ENCODE measurements around the gene PAPSS1. TPM values are rescaled to one million over a fixed set of nuclear protein-coding genes. Genes with fewer than 3 reads are reported as not detected.

Gene PAPSS1
- total RNA-seq, 4 donors from 2014 or later: 40.4 to 80.8 (median 49.5) TPM

- H3K4me3 ChIP-seq: no peak overlapping the region
- H3K36me3 ChIP-seq: no peaks in the 10 kb centered on the region
- TF ChIP-seq, protein P1, sequence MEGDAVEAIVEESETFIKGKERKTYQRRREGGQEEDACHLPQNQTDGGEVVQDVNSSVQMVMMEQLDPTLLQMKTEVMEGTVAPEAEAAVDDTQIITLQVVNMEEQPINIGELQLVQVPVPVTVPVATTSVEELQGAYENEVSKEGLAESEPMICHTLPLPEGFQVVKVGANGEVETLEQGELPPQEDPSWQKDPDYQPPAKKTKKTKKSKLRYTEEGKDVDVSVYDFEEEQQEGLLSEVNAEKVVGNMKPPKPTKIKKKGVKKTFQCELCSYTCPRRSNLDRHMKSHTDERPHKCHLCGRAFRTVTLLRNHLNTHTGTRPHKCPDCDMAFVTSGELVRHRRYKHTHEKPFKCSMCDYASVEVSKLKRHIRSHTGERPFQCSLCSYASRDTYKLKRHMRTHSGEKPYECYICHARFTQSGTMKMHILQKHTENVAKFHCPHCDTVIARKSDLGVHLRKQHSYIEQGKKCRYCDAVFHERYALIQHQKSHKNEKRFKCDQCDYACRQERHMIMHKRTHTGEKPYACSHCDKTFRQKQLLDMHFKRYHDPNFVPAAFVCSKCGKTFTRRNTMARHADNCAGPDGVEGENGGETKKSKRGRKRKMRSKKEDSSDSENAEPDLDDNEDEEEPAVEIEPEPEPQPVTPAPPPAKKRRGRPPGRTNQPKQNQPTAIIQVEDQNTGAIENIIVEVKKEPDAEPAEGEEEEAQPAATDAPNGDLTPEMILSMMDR (IDR thresholded peaks at IDR 0.05): no peak
- TF ChIP-seq POLR2A (IDR thresholded peaks at IDR 0.05): no peak
- TF ChIP-seq EP300 (IDR thresholded peaks at IDR 0.05): no peak
- H3K27ac ChIP-seq: no peak overlapping the region
- H3K9me3 ChIP-seq: peaks cover 0 to 22% (median 8%) of the 10 kb centered on the region in 4 donors
- DNase-seq (ENCODE audit: low spot score in 2 of 2): no peak
- no peaks in the 10 kb centered on the region for H3K27me3 ChIP-seq
- H3K4me1 ChIP-seq: no peaks in the 10 kb centered on the region
- 34% methylated on average over 5 of the region's 5 CpGs for WGBS, 2 donors
Measured at GRCh38 chr4:107564326-107564725, 155.7 kb downstream of the PAPSS1 start.

Other genes starting within 250 kb of the PAPSS1 start
- gene SGMS2, start 104.7 kb upstream of the PAPSS1 start, total RNA-seq: 100 to 1,000 TPM in 2 of 4 donors, 10 to 100 TPM in 2; 76.6 to 179 (median 127) TPM
- gene CYP2U1, start 211.3 kb upstream of the PAPSS1 start, total RNA-seq: 10 to 100 TPM; 24.0 to 50.3 (median 32.9) TPM

Measured in tibial nerve (tissue), 4 donors.